ENCODE data around the gene EPHA8. TPM values are rescaled to one million over a fixed set of nuclear protein-coding genes. Genes with fewer than 3 reads are reported as not detected.

Gene EPHA8
- total RNA-seq, 1 experiment from 2014 or later = 3.8 TPM

GRCh38 chr1:22611530-22611947, 48.2 kb downstream of the EPHA8 start (continued):
- TF ChIP-seq ERG (CRISPR knock-in tag; IDR thresholded peaks at IDR 0.05) (no peak; the same call in 1 of the 2 replicates), ATF3 (CRISPR knock-in tag; conservative IDR thresholded peaks at IDR 0.05) (no peak), ZNF317 (CRISPR knock-in tag; IDR thresholded peaks at IDR 0.05; ENCODE audit: borderline replicate concordance, low read depth) (no peak), ZNF425 (CRISPR knock-in tag; conservative IDR thresholded peaks at IDR 0.05) (no peak), GTF2I (CRISPR knock-in tag; conservative IDR thresholded peaks at IDR 0.05) (no peak), NR1H2 (CRISPR knock-in tag; IDR thresholded peaks at IDR 0.05) (peak; percentile 39; the same call in 1 of the 2 replicates), MLX (CRISPR knock-in tag; IDR thresholded peaks at IDR 0.05) (no peak), AR (CRISPR knock-in tag; IDR thresholded peaks at IDR 0.05) (no peak)

GRCh38 chr1:22612671-22613571, 49.6 kb downstream of the EPHA8 start:
- ATAC-seq (no peak), DNase-seq (ENCODE audit: low spot score) (no peak)
- no peak overlapping the region for H3K27ac Mint-ChIP-seq
- H3K4me1 Mint-ChIP-seq = peaks cover 8% of the 10 kb centered on the region
- no peaks in the 10 kb centered on the region for H3K9me3 Mint-ChIP-seq
- POLR2A ChIA-PET = no interaction called here
- no peaks in the 10 kb centered on the region for H3K36me3 Mint-ChIP-seq
- peaks cover 3% of the 10 kb centered on the region; the same call in 1 of the 2 replicates for H3K27me3 Mint-ChIP-seq (ENCODE audit: low read depth)
- CTCF ChIA-PET = interaction anchor here (0.9 to 1.9 kb wide), 3 partner anchors 26 to 70 kb away, joined by 3 to 5 read pairs (median 3); no protein-coding TSS in a partner anchor
- H3K4me3 Mint-ChIP-seq = no peak overlapping the region
- no peak for TF ChIP-seq ZBTB43 (CRISPR knock-in tag; IDR thresholded peaks at IDR 0.05)
- TF ChIP-seq AR (CRISPR knock-in tag; IDR thresholded peaks at IDR 0.05) = no peak
- no peak for TF ChIP-seq IRF1 (CRISPR knock-in tag; IDR thresholded peaks at IDR 0.05)
- TF ChIP-seq NR3C1 (CRISPR knock-in tag; conservative IDR thresholded peaks at IDR 0.05; ENCODE audit: low read depth) = no peak
- no peak for TF ChIP-seq ZBTB21 (CRISPR knock-in tag; IDR thresholded peaks at IDR 0.05; ENCODE audit: borderline replicate concordance)
- TF ChIP-seq SMAD4 (CRISPR knock-in tag; IDR thresholded peaks at IDR 0.05) = no peak
- TF ChIP-seq PRDM15 (CRISPR knock-in tag; IDR thresholded peaks at IDR 0.05) = no peak
